SK-N-SH (cell line): ENCODE results near the gene LGI4. TPM values are rescaled to one million over a fixed set of nuclear protein-coding genes. Genes with fewer than 3 reads are reported as not detected.

Experiments used
- CTCF ChIA-PET: fragments of 300-600, 350-600 bp; formaldehyde crosslinking; extraction: SDS; loops from one replicate; lab custom pipeline; 2021; lab: Yijun Ruan, JAX
- POLR2A ChIA-PET: fragments of 350-600 bp; sonication (Branson Sonifier 250); formaldehyde crosslinking; extraction: SDS; loops from one replicate; lab custom pipeline; 2020; ENCODE audit warnings: antibody characterized with exemption, inconsistent platforms; lab: Yijun Ruan, JAX
- DNase-seq: peaks from one replicate; pipeline ENCODE4 v3.0.0; 2012
- H2AFZ ChIP-seq: fragments of 200-600 bp; sonication (generic); 2 replicates; pipeline ENCODE4 v1.8.1; 2016; ENCODE audit warnings: antibody characterized with exemption, mild to moderate bottlenecking, low read depth
- H3F3A ChIP-seq: fragments of 200-600 bp; sonication (generic); replicated peaks from 2 replicates; pipeline ENCODE3; 2016; ENCODE audit warnings: antibody characterized with exemption, mild to moderate bottlenecking; ENCODE audit not compliant: insufficient read depth
- H3K27ac ChIP-seq, 2 experiments: fragments of 200-500 bp in 1 of 2; fragments of 200-600 bp in 1 of 2; sonication (Bioruptor generic) in 1 of 2; sonication (generic), shearing (Covaris generic) in 1 of 2; 2 replicates each; pipeline versions ENCODE4 v1.5.1 to v1.6.1; 2014 to 2016; ENCODE audit warnings: low read depth in 2 of 2, inconsistent platforms in 1 of 2, low read length in 1 of 2, mild to moderate bottlenecking in 1 of 2, mixed read lengths in 1 of 2
- H3K27me3 ChIP-seq: fragments of 200-600 bp; sonication (generic), shearing (Covaris generic); 2 replicates; pipeline ENCODE4 v1.6.1; 2016; ENCODE audit warnings: mixed run types; ENCODE audit not compliant: insufficient read depth
- H3K36me3 ChIP-seq, 2 experiments: fragments of 200-500 bp in 1 of 2; fragments of 200-600 bp in 1 of 2; sonication (Bioruptor generic) in 1 of 2; sonication (generic) in 1 of 2; replicated peaks in 1 of 2; 2 replicates each; pipeline versions ENCODE3 to v1.5.1; 2014 to 2016; ENCODE audit warnings: low read length in 1 of 2, mild to moderate bottlenecking in 1 of 2; ENCODE audit not compliant: insufficient read depth in 2 of 2, control insufficient read depth in 1 of 2
- H3K4me1 ChIP-seq, 2 experiments: fragments of 200-500 bp in 1 of 2; fragments of 200-600 bp in 1 of 2; sonication (Bioruptor generic) in 1 of 2; sonication (generic), shearing (Covaris generic) in 1 of 2; 2 replicates each; pipeline versions ENCODE4 v1.5.1 to v1.6.1; 2014 to 2016; ENCODE audit warnings: low read depth in 1 of 2, low read length in 1 of 2, mixed run types in 1 of 2; ENCODE audit not compliant: insufficient read depth in 2 of 2, control insufficient read depth in 1 of 2
- H3K4me2 ChIP-seq: fragments of 200-600 bp; sonication (generic), shearing (Covaris generic); 2 replicates; pipeline ENCODE4 v1.6.1; 2017; ENCODE audit warnings: mixed run types
- H3K4me3 ChIP-seq, 2 experiments: fragments of 200-500 bp in 1 of 2; fragments of 200-600 bp in 1 of 2; sonication (Bioruptor generic) in 1 of 2; sonication (generic), shearing (Covaris generic) in 1 of 2; 2 replicates each; pipeline versions ENCODE4 v1.5.1 to v1.8.1; 2014 to 2016; ENCODE audit warnings: low read depth in 2 of 2, inconsistent platforms in 1 of 2, low read length in 1 of 2, mild to moderate bottlenecking in 1 of 2, mixed read lengths in 1 of 2, moderate library complexity in 1 of 2
- H3K79me2 ChIP-seq: fragments of 200-600 bp; sonication (generic); 2 replicates; pipeline ENCODE4 v1.8.1; 2017; ENCODE audit warnings: mild to moderate bottlenecking; ENCODE audit not compliant: insufficient read depth
- H3K9ac ChIP-seq: fragments of 200-600 bp; sonication (generic); 2 replicates; pipeline ENCODE4 v1.6.1; 2017; ENCODE audit warnings: mixed run types
- H3K9me2 ChIP-seq: fragments of 200-600 bp; sonication (generic); 2 replicates; pipeline ENCODE4 v1.6.1; 2017; ENCODE audit warnings: mixed run types
- H3K9me3 ChIP-seq: fragments of 200-600 bp; sonication (generic); 2 replicates; pipeline ENCODE4 v1.6.1; 2017; ENCODE audit warnings: mixed run types, mild to moderate bottlenecking, moderate library complexity
- H4K20me1 ChIP-seq: fragments of 200-600 bp; sonication (generic); 2 replicates; pipeline ENCODE4 v1.6.1; 2017; ENCODE audit warnings: mild to moderate bottlenecking, mixed run types; ENCODE audit not compliant: insufficient read depth
- CHD2 ChIP-seq: fragments of 150-350 bp; IDR thresholded peaks from 2 replicates; pipeline ENCODE4 v1.6.1; 2018; ENCODE audit warnings: low read length; ENCODE audit not compliant: partially characterized antibody
- ELF1 ChIP-seq: IDR thresholded peaks from 2 replicates; pipeline ENCODE4 v1.4.0; 2012
- EP300 ChIP-seq, 2 experiments: IDR thresholded peaks; 2 replicates each; pipeline versions ENCODE4 v1.4.0 to v1.6.1; 2012; ENCODE audit warnings: borderline replicate concordance in 1 of 2, low read depth in 1 of 2, low read length in 1 of 2
- GATA2 ChIP-seq: sonication (generic); formaldehyde crosslinking; IDR thresholded peaks from 2 replicates; pipeline ENCODE4 v1.5.0; 2020; ENCODE audit warnings: mild to moderate bottlenecking, missing genetic modification reagents
- IRF3 ChIP-seq: fragments of 150-350 bp; IDR thresholded peaks from 2 replicates; pipeline ENCODE4 v1.6.1; 2016; ENCODE audit warnings: mild to moderate bottlenecking, low read depth, low read length
- JUND ChIP-seq: IDR thresholded peaks from 2 replicates; pipeline ENCODE4 v1.4.0; 2012
- MAX ChIP-seq: IDR thresholded peaks from 2 replicates; pipeline ENCODE4 v1.4.0; 2012; ENCODE audit warnings: low read depth
- MXI1 ChIP-seq: IDR thresholded peaks from 2 replicates; pipeline ENCODE4 v1.6.1; 2012; ENCODE audit warnings: mild to moderate bottlenecking, low read depth, low read length, improper control_type of control experiment
- NRF1 ChIP-seq: IDR thresholded peaks from 2 replicates; pipeline ENCODE4 v1.6.1; 2012; ENCODE audit warnings: low read depth, mild to moderate bottlenecking, low read length
- PBX3 ChIP-seq: IDR thresholded peaks from 2 replicates; pipeline ENCODE4; 2012
- POLR2AphosphoS5 ChIP-seq: IDR thresholded peaks from 2 replicates; pipeline ENCODE4 v1.6.1; 2012; ENCODE audit warnings: low read depth, low read length
- RAD21 ChIP-seq: IDR thresholded peaks from 2 replicates; pipeline ENCODE4 v1.6.1; 2012; ENCODE audit warnings: mild to moderate bottlenecking, low read length
- RCOR1 ChIP-seq: fragments of 150-350 bp; IDR thresholded peaks from 2 replicates; pipeline ENCODE4 v1.6.1; 2017; ENCODE audit warnings: antibody characterized with exemption, low read length
- REST ChIP-seq: IDR thresholded peaks from 2 replicates; pipeline ENCODE4 v1.6.1; 2012; ENCODE audit warnings: mild to moderate bottlenecking, low read depth, low read length, moderate library complexity
- RFX5 ChIP-seq: IDR thresholded peaks from 2 replicates; pipeline ENCODE4 v1.6.1; 2012; ENCODE audit warnings: mild to moderate bottlenecking, improper control_type of control experiment, low read length
- RXRA ChIP-seq: IDR thresholded peaks from 2 replicates; pipeline ENCODE4 v1.4.0; 2012; ENCODE audit warnings: low read depth, mild to moderate bottlenecking, borderline replicate concordance
- SIN3A ChIP-seq: IDR thresholded peaks from 2 replicates; pipeline ENCODE4 v1.6.1; 2012; ENCODE audit warnings: low read depth, mild to moderate bottlenecking, low read length, moderate library complexity, borderline replicate concordance
- SMC3 ChIP-seq: IDR thresholded peaks from 2 replicates; pipeline ENCODE4 v1.6.1; 2012; ENCODE audit warnings: low read depth, low read length, improper control_type of control experiment
- USF1 ChIP-seq: IDR thresholded peaks from 2 replicates; pipeline ENCODE4 v1.4.0; 2012; ENCODE audit warnings: low read depth, borderline replicate concordance
- ZBTB33 ChIP-seq: IDR thresholded peaks from 2 replicates; pipeline ENCODE4 v1.4.0; 2012; ENCODE audit warnings: low read depth, borderline replicate concordance
- WGBS: methylation state at CpG from one replicate; pipeline ENCODE4 v1.1.6; 2017; ENCODE audit warnings: low lambda C conversion rate; 5-methylcytosine and 5-hydroxymethylcytosine counted together
- polyA plus RNA-seq, 3 experiments: library from polyadenylated mRNA; depleted of rRNA; stranded (reverse); fragments of >200 nt; gene quantifications; 2 replicates each; pipeline ENCODE4 v1.2.3, GENCODE V29; 2012

LGI4 gene
- polyA plus RNA-seq, 1 of the 3 experiments (the other 2 are of a cell fraction) = 0.05 TPM

- peak; percentile 61 for TF ChIP-seq SMC3
Measured at GRCh38 chr19:35114353-35115176, 20.3 kb downstream of the LGI4 start (continued).

- Histone ChIP-seq H3K9me3 (no peaks in the 10 kb centered on the region), H3K4me1 (peaks cover 0 to 8% of the 10 kb centered on the region in 2 experiments; a peak in 1 of 4 replicates), H3K27ac (no peak overlapping the region), H4K20me1 (no peaks in the 10 kb centered on the region), H3K4me2 (no peak overlapping the region), H3K79me2 (no peaks in the 10 kb centered on the region), H3F3A (no peaks in the 10 kb centered on the region), H2AFZ (no peak overlapping the region), H3K27me3 (no peaks in the 10 kb centered on the region; the same call in 1 of the 2 replicates), H3K9me2 (no peaks in the 10 kb centered on the region), H3K9ac (no peak overlapping the region), H3K4me3 (no peak overlapping the region), H3K36me3 (no peaks in the 10 kb centered on the region)
- no peak for DNase-seq
- 81% methylated on average over 10 of the region's 15 CpGs for WGBS
- ChIA-PET POLR2A (no interaction called here), CTCF (interaction anchor here (1.0 kb wide), 1 partner anchor 24 kb away, joined by 3 read pairs; no protein-coding TSS in a partner anchor)
- TF ChIP-seq JUND (no peak), NRF1 (no peak), REST (no peak), ZBTB33 (no peak), IRF3 (no peak), RAD21 (no peak), USF1 (no peak), POLR2AphosphoS5 (no peak), ELF1 (no peak), SMC3 (no peak), GATA2 (no peak), PBX3 (no peak), RXRA (no peak), CHD2 (no peak), RCOR1 (no peak), MAX (no peak), RFX5 (no peak), SIN3A (no peak), EP300 (IDR thresholded peaks at IDR 0.05; ENCODE audit: borderline replicate concordance in 1 of 2, low read depth in 1 of 2, low read length in 1 of 2) (no peak), MXI1 (no peak)
Measured at GRCh38 chr19:35112995-35113688, 21.7 kb downstream of the LGI4 start.
